HepG2 (cell line): ENCODE results near the gene PRKCZ. TPM values are rescaled to one million over a fixed set of nuclear protein-coding genes. Genes with fewer than 3 reads are reported as not detected.
A peak's percentile ranks its signal among the peaks of the same experiment; 100 is the strongest.

Source experiments
- AGO1 ChIP-seq: fragments of 200-400 bp; formaldehyde crosslinking; IDR thresholded peaks from 2 replicates; pipeline ENCODE4 v1.6.1; 2017; ENCODE audit warnings: mild to moderate bottlenecking, low read depth, low read length, moderate library complexity; ENCODE audit not compliant: poor library complexity, severe bottlenecking
- CENPT ChIP-seq: sonication (generic); formaldehyde crosslinking; IDR thresholded peaks from 2 replicates; pipeline ENCODE4 v1.8.0; 2022; ENCODE audit warnings: low read depth, mild to moderate bottlenecking, moderate library complexity, missing genetic modification reagents
- CSRNP1 ChIP-seq: sonication (generic); formaldehyde crosslinking; IDR thresholded peaks from 2 replicates; pipeline ENCODE4 v1.8.1; 2023; ENCODE audit warnings: mild to moderate bottlenecking, missing genetic modification reagents
- DR1 ChIP-seq: sonication (generic); formaldehyde crosslinking; IDR thresholded peaks from 2 replicates; pipeline ENCODE4 v1.8.0; 2021; ENCODE audit warnings: mild to moderate bottlenecking, missing genetic modification reagents, inconsistent platforms
- GFI1 ChIP-seq: sonication (generic); formaldehyde crosslinking; IDR thresholded peaks from 2 replicates; pipeline ENCODE4 v1.5.0; 2020; ENCODE audit warnings: missing genetic modification reagents, mild to moderate bottlenecking, borderline replicate concordance
- HNRNPH1 ChIP-seq: fragments of 200-400 bp; formaldehyde crosslinking; optimal IDR thresholded peaks from 2 replicates; pipeline ENCODE3; 2017; ENCODE audit warnings: mild to moderate bottlenecking, low read depth, low read length
- KDM6A ChIP-seq: IDR thresholded peaks from 2 replicates; pipeline ENCODE4 v1.6.1; 2016; ENCODE audit warnings: low read depth
- KLF16 ChIP-seq, 2 experiments: sonication (generic) in 1 of 2; formaldehyde crosslinking in 1 of 2; IDR thresholded peaks; 2 replicates each; pipeline versions ENCODE4 v1.6.1 to v1.8.0; 2016 to 2023; ENCODE audit warnings: missing genetic modification reagents in 2 of 2, missing compliant biosample characterization in 1 of 2
- MAZ ChIP-seq, 2 experiments: sonication (generic) in 1 of 2; formaldehyde crosslinking in 1 of 2; IDR thresholded peaks; 2 replicates each; pipeline versions ENCODE4 v1.5.0 to v1.6.1; 2012 to 2020; ENCODE audit warnings: low read depth in 2 of 2, mild to moderate bottlenecking in 2 of 2, borderline replicate concordance in 1 of 2, improper control_type of control experiment in 1 of 2, low read length in 1 of 2, missing genetic modification reagents in 1 of 2, moderate library complexity in 1 of 2
- MBD4 ChIP-seq: IDR thresholded peaks from 2 replicates; pipeline ENCODE4 v1.6.1; 2012; ENCODE audit warnings: low read length, inconsistent platforms, borderline replicate concordance
- PRPF4 ChIP-seq: fragments of 200-400 bp; formaldehyde crosslinking; IDR thresholded peaks from 2 replicates; pipeline ENCODE4 v1.6.1; 2016; ENCODE audit warnings: low read length, low read depth; ENCODE audit not compliant: poor library complexity, severe bottlenecking
- SOX5 ChIP-seq: IDR thresholded peaks from 2 replicates; pipeline ENCODE4 v1.6.1; 2016; ENCODE audit warnings: borderline replicate concordance
- SP1 ChIP-seq, 2 experiments: fragments of 450-650 bp in 1 of 2; sonication (generic) in 1 of 2; formaldehyde crosslinking in 1 of 2; IDR thresholded peaks; 2 replicates each; pipeline versions ENCODE4 v1.4.0 to v1.6.1; 2016 to 2020; ENCODE audit warnings: missing genetic modification reagents in 1 of 2
- ZHX2 ChIP-seq, 2 experiments: sonication (generic) in 1 of 2; formaldehyde crosslinking in 1 of 2; IDR thresholded peaks; 2 replicates each; pipeline versions ENCODE4 v1.6.1 to v1.9.0; 2014 to 2022; ENCODE audit warnings: antibody characterized with exemption in 1 of 2, borderline replicate concordance in 1 of 2, inconsistent platforms in 1 of 2, low read depth in 1 of 2, missing genetic modification reagents in 1 of 2
- ZNF414 ChIP-seq: sonication (generic); formaldehyde crosslinking; IDR thresholded peaks from 2 replicates; pipeline ENCODE4 v1.5.0; 2020; ENCODE audit warnings: missing genetic modification reagents
- polyA plus RNA-seq, 8 experiments: library from polyadenylated mRNA; depleted of rRNA in 3 of 8; stranded (reverse) in 7 of 8; unstranded in 1 of 8; fragments of >200 nt; fragmentation: Illumina TruSeq in 4 of 8; extraction: Trizol in 4 of 8; gene quantifications; 2 replicates each; pipeline versions ENCODE4 v1.2.1 to v1.2.3, GENCODE V29; 2011 to 2016; ENCODE audit warnings: low read depth in 4 of 8, missing spikeins in 1 of 8, mixed read lengths in 1 of 8; ENCODE audit not compliant: insufficient read depth in 1 of 8
- total RNA-seq, 5 experiments: library from RNA; depleted of rRNA; stranded (reverse); fragments of >200 nt; fragmentation: Illumina TruSeq; extraction: Trizol; gene quantifications; 2 replicates each; pipeline ENCODE4 v1.2.3, GENCODE V29; 2016; ENCODE audit warnings: low read depth in 1 of 5
- TF ChIP-seq, protein P1 (sequence below): sonication (generic); formaldehyde crosslinking; IDR thresholded peaks from 2 replicates; pipeline ENCODE4 v1.4.0; 2020; ENCODE audit warnings: missing genetic modification reagents, borderline replicate concordance

The PRKCZ gene
- total and polyA plus RNA-seq, 2 of the 13 experiments (the other 11 are each of a cell fraction or from before 2014, with no cell fraction given), result 34.7 to 85.2 TPM

DNA sequence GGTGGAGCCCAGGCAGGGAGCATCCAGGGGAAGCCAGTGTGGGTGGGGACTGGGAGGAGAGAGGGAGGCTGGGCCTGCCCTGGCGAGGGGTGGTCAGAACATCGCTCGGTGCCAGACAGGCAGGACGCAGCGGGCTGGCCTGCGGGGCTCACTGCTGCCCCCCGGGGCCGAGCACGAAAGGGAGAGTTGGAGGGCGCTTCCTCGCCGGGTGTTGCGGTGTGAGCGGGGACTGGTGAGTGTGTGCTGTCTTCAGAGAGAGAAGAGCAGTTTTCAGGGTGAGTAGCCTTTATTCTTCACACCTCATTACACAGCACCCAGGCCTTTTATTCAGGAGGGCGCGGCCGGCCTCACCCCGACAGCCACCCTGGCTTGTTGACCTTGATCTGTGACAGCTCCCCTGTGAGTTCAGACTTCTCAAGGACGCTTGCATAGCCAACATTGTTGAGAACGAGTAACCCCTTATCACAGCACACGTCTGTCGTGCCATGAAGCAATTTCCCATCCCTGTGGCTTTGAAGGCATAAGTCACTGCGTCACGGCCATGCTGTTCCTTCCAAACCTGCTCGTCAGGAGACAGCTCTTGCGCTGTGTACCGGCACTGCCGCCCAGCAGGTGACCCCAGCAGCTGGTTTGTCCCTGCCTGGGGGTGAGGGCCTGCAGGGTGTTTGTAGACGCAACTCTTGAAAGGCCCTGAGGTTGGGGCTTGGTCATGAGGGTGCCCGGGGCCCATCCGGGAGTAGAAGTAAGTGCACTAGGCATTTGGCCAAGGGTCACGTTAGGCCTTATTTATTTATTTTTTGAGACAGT lies 54.6 kb downstream of the PRKCZ start (continued):
- TF ChIP-seq SP1 (IDR thresholded peaks at IDR 0.05) (no peak), SP1 (CRISPR knock-in tag; IDR thresholded peaks at IDR 0.05) (no peak), AGO1 (no peak), SOX5 (peak; percentile 44; the same call in 1 of the 2 replicates), CENPT (CRISPR knock-in tag) (no peak), KDM6A (CRISPR knock-in tag) (peak; percentile 32; the same call in 1 of the 2 replicates), HNRNPH1 (no peak), KLF16 (CRISPR knock-in tag; IDR thresholded peaks at IDR 0.05) (peak in 1 of 2 experiments; percentile 41; a peak in 1 of 4 replicates), CSRNP1 (no peak), PRPF4 (no peak), MBD4 (no peak), ZNF414 (CRISPR knock-in tag) (no peak), MAZ (IDR thresholded peaks at IDR 0.05; ENCODE audit: borderline replicate concordance, low read depth, low read length) (no peak), MAZ (CRISPR knock-in tag; IDR thresholded peaks at IDR 0.05; ENCODE audit: low read depth) (no peak), GFI1 (CRISPR knock-in tag) (no peak), ZHX2 (IDR thresholded peaks at IDR 0.05; ENCODE audit: low read depth) (peak; percentile 58; the same call in 1 of the 2 replicates), ZHX2 (CRISPR knock-in tag; IDR thresholded peaks at IDR 0.05; ENCODE audit: borderline replicate concordance) (no peak), DR1 (no peak)
- TF ChIP-seq, protein P1, sequence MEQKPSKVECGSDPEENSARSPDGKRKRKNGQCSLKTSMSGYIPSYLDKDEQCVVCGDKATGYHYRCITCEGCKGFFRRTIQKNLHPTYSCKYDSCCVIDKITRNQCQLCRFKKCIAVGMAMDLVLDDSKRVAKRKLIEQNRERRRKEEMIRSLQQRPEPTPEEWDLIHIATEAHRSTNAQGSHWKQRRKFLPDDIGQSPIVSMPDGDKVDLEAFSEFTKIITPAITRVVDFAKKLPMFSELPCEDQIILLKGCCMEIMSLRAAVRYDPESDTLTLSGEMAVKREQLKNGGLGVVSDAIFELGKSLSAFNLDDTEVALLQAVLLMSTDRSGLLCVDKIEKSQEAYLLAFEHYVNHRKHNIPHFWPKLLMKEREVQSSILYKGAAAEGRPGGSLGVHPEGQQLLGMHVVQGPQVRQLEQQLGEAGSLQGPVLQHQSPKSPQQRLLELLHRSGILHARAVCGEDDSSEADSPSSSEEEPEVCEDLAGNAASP (CRISPR knock-in tag), result peak; percentile 72
